Measurements from ENCODE around the gene STOML2. TPM values are rescaled to one million over a fixed set of nuclear protein-coding genes. Genes with fewer than 3 reads are reported as not detected.

STOML2 gene
- total RNA-seq, 1 donor from 2014 or later: 100 TPM

DNA sequence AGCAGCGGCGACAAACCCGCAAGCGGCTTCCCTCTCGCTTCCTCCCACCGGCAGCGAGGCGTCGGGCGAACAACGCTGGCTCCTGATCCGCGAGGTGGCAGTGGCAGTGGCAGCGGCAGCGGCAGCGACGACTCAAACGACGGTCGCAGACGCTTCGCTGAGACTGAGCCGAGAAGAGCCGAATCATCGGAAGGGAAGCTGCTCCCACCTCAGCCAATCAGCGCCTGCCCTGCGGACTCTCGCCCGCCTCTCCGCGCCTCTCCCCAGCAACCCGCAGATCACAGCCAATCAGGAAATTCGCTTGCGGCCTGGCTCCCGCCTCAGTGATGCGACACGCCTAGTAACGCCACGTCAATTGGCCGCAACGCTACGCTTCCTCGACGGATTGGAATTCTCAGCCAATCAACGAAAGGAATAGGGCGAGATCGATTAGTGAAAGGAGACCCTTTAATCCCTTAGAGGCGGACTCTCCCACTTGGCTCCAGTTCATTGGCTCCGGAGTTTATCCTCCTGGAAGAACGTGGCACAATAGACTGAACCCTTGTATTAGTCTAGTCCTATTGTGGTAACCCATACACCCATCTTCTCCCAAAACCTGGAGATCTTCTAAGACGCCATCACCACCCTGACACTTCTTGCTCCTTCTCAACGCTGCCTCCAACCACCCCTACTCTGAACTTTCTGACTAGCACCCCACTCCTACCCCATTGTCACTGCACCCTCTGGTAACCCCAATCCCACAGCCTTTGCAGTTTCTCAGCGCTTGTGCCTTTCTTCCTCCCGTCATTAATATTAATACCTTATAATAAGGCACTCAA is 30.3 kb downstream of the STOML2 start, which contains the start of gene VCP:
VCP (minus strand) TSS at position 165 of the 818 bp plus-strand sequence. CDS start 272 bp downstream, outside the sequence.
- DNase-seq (ENCODE audit: low spot score): peak; percentile 99

DNA sequence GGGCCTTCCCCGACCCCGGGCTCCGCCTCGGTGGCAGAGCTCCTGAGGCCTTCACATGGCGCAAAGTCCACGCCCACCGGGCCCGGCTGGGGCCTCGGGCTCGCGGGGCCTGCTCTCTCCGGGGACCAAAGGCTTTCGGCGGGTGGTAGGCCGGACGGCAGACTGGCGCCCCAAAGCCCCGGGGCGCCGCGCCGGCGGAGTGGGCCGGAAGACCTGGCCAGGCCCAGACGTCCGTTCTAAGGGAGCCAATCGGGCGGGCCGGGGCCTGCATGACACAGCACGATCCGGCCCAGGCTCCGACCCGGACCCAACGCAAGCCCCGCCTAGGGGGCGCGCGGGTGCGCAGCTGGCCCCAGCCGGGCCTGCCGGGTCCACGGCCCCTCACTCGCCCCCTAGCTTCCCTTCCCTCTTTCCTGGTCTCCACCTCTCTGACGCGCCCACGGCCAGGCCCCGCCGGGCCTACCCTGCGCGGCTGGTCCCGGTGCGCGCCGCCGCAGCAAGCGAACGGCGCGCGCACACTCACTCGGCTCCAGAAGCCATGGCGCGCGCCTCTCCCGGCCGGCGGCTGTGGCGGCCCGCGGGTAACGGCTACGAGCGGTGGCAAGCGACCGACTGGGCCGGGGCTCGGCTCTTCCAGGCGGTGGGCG is 31.0 kb downstream of the STOML2 start:
- peak; percentile 81 for DNase-seq (ENCODE audit: low spot score)

DNA sequence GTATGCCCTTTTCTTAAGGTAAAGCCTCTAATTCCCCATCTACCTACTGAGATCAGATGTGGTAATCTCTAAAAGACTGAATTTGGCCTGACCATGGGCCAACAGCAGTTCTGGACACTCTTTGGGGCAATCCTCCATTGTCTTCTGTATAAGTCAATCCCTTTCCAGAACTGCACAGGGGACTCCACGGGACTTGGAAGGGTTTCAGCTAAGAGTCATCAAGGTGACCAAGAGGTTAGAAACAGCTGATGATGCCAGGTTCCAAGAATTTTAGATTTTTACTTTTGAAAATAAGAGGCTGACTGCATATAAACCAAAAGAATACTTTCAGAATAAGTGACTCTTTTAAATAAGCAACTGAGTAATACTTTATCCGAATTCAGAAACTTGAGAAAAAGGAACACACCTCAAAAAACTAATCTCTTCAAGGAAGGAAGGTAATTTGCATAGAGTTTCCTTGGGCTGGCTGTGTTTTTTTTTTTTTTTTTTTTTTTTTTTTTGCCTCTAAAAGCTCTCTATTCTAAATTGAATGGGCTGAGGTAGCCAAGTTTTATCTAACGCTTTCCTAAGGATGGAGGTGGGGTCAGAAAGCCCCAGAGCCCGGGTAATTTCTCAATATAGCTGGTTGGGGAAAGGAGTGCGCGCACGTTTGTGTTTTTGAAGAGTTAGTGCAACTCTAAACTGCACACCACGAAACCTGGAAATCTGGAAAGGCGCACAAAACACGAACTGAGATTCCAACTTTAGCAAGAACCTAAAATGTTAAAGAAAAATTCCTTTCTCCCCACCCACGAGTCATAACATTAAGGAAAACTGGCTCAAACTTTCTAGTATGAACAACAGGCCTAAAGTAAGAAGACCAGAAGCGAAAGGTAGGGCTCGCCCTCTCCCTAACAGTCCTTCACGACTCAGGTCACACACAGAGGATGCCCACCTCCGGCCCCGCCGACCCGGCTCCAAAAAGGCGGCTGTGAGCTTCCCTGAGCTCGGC is 31.8 kb downstream of the STOML2 start:
- DNase-seq (ENCODE audit: low spot score): no peak

DNA sequence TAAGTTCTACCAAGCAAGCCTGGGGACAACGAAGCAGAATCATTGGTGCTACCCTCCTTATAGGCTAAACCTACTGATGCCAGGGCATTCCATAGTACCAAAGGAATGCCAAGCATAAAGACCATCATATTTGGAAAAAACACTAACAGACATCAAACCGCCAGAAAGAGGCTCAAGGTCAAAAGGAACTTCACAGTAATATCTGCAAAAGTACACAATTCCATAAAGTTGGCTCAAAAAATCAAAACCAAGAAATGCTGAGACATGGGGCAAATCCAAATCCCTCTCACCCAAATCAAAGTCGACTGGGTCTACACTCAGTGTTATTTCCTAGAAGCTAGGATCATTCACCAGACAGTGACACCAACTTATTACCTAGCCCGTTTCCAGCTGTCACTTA is 33.9 kb downstream of the STOML2 start:
- DNase-seq (ENCODE audit: low spot score): no peak

DNA sequence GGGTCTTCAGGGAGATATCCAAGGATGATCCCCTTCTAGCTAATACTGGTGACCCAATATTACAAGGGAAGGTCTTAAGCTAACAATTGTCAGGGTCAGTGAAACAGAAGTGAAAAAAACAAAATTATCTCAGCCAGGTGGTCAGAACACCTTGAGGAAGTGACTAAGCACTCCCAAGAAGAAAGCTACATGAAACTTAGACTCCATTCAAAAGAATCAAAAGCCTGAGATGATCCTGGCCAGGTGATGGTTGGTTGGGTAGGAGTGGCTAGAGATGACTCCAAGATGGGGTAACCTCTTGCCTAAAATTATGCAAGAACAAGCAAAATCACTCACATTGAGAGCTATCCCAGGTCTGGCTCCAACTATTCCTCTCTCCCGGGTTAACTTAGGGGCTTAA is 35.9 kb downstream of the STOML2 start:
- DNase-seq (ENCODE audit: low spot score): no peak

DNA sequence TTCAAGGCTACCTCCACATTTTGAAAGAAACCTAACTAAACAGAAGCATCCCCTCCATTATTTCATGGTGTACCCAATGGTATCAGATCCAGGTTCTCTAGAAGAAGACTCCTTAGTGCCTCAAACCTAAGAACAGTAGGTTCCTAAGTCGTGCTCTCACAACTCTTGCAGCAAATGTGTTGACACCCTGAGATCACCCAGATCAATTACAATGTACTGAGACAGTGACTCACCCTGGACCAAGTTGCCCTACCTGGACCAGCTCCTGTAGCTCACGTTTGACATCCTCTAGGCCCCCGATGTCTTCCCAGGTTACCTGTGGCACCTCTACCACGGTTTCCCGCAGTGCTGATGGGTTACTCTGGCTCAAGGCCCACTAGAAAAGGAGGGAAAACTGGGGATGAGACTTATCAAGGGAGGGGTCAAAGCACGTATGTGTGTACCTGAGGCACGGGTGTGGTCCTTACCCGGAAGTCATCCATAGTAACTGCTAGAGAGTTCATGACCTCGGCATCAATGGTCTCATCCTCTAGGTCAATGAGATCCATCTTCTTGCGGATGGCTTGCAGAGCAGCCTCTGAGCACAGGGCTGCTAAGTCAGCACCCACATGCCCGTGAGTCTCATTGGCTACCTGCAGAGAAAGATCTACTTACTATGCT is 42.3 kb downstream of the STOML2 start:
- DNase-seq (ENCODE audit: low spot score): no peak

DNA sequence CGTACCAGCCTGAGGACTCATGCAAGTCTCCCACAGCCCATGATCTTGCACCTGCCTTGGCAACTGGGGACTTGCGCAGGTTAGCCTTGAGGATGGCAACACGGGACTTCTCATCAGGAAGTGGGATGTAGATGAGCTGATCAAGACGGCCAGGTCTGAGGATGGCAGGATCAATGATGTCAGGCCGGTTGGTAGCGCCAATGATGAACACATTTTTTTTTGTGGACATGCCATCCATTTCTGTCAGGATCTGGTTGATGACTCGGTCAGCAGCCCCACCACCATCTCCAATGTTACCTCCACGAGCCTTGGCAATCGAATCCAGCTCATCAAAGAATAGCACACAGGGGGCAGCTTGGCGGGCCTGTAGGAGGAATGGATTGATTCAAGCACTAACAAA is 43.5 kb downstream of the STOML2 start:
- no peak for DNase-seq (ENCODE audit: low spot score)

DNA sequence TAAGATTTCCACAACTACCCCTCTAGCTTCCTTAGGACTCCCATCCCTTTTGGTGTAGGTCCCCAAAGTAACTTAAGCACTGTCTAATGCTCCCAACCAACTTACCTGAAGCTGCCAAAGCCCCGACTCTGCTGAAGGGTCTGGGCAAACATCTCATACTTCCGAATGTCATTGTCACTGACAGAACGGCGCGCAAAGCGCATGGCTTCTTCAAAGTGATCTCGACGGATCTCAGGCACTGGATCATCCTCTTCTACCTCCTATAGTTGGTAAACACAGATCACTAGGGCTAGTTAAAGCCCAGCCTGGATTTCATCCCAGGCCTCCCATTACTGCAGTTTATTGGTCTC is 45.7 kb downstream of the STOML2 start:
- no peak for DNase-seq (ENCODE audit: low spot score)

DNA sequence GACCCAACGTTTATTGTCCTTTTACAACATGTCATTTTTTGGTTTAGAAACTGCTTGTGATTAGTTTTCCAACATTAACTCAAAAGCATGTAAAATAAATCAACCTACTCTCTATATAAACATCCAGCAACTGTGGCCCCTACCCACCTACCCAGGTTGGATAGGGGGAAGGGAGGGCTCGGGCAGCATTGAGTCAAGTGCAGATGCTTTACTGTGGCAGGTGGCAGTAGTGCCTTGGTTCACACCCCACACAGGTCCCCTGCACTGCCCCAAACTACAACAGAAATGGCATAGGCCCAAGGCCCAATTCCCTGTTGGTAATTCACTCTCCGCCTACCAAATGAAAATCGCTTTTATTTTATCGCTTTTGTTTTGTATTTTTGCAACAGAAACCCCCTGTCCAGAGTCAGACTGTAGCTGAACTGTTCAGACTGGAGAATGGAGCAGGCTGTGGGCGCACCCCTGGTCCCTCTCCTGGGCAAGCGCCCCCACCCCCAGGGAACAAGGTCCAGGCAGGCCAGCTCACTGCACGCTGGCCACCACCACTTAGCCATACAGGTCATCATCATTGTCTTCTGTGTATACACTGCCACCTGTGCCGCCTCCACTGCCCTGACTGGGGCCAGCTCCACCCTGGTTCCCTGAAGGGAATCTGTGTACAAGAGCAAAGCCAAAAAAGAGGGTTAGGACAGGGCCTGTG is 46.2 kb downstream of the STOML2 start:
- DNase-seq (ENCODE audit: low spot score): no peak

DNA sequence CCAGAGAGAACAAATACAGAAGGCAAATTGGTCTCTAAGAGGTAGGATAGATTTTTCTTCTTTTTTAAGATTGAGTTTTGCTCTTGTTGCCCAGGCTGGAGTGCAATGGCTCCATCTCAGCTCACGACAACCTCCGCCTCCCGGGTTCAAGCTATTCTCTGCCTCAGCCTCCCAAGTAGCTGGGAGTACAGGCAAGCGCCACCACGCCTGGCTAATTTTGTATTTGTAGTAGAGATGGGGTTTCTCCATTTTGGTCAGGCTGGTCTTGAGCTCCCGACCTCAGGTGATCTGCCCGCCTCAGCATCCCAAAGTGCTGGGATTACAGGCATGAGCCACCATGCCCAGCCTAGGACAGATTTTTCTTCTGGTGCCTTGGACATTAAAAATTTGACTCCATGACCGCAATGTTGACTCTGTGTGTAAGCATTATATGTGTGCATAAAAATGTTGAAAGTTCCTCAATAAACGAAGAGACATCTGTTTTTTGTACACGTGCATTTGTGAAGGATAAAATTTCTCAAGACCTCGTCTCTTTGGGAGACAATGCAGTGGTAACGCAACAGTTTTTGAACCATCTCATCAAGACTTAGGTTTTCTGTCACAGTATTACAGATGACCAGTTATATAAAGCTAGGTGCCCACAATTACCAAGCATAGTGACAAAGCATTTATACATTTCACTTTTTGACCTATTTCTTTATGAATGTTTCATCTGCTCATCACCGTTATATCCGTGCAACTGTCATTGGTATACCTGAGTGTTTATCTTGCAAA is 47.9 kb downstream of the STOML2 start:
- no peak for DNase-seq (ENCODE audit: low spot score)

DNA sequence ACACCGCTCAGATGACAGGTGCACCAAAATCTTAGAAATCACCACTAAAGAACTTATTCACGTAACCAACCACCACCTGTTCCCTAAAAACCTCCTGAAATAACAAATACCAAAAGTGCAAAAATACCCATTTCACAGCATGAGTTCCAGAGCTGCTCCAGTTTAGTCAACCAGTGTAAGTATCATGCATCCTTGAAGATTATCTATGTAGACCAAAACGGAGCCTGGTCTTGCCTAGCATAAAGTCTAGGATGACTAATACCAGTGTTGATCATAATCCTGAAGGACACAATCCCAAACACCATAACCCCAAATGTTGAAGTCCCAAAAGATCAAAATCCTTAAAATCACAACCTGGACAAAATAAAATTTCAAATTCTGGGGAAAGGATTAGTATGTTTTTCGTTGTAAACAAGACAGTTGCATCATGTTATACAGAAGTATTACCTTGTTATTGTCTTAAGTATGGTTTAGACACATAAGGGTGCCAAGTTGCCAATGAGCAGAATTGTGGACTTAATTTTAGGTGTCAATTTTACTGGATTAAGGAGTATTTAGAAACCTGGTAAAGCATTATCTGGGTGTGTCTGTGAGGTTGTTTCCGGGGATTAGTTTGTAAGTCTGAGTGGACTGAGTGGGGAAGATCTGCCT is 48.6 kb downstream of the STOML2 start:
- no peak for DNase-seq (ENCODE audit: low spot score)

DNA sequence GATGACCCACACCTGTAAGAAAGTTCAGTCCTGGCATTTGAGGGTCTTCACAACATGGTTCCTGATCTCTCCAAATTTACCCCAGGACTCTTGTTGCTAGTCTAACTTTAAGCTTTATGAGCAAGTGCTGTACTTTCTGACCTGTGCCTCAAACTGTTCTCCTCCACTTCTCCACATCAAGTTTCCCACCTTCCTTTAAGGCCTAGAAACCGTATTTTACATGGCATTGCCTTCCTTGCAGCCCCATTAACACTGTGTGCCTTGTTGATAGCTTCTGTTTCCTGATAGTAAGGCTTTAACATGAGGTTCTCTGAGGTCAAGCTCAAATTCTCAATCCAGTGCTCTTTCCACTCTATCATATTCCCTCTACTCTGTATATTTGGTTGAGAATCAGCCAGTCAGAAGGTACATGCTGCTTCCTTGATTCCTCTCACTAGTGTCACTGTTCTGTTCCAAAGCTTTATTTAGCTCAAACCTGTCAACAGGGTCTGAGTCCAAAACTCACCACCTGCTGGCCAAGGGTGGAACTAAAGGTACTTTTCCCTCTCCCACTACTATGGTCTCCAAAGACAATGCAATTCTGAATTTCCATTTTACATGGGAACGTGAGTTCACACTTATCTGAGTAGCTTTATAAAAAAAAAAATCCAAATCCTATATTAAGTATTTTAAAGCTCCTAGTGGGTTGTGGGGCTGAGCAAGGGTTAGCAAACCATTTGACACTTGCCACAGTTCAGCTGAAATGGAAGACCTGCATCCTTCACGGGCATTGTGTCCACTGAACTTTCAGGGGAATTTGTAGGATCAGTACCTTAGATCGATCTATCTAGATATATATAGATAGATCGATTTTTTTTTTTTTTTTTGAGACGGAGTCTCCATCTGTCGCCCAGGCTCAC is 51.6 kb downstream of the STOML2 start:
- peak; percentile 48 for DNase-seq (ENCODE audit: low spot score)

Other genes starting within 250 kb of the STOML2 start
- gene PHF24, start 144.8 kb downstream of the STOML2 start, total RNA-seq: 1.7 TPM
- gene DNAJB5, start 113.4 kb downstream of the STOML2 start, total RNA-seq: 24.2 TPM
- gene VCP, start 30.5 kb downstream of the STOML2 start, total RNA-seq: 217 TPM
- gene FANCG, start 23.2 kb downstream of the STOML2 start, total RNA-seq: 19.3 TPM
- 35.2 TPM for gene PIGO, start 6.5 kb downstream of the STOML2 start, total RNA-seq
- gene ATOSB, start 12.7 kb upstream of the STOML2 start, total RNA-seq: 11.5 TPM
- gene UNC13B, start 58.9 kb upstream of the STOML2 start, total RNA-seq: 49.5 TPM